Prostate gland (tissue), 2 donors: ENCODE measurements around the gene PTBP3.

Source experiments
- CTCF ChIP-seq, 4 experiments: fragments of 200-600 bp in 2 of 4; fragments of 450-650 bp in 2 of 4; sonication (generic) in 2 of 4; IDR thresholded peaks; 1 replicate in 3 of 4; 2 replicates in 1 of 4; pipeline ENCODE4 v1.5.1; 2016 to 2019; ENCODE audit warnings: antibody characterized with exemption in 4 of 4, mild to moderate bottlenecking in 2 of 4, moderate library complexity in 2 of 4
- POLR2AphosphoS5 ChIP-seq: sonication (generic); formaldehyde crosslinking; IDR thresholded peaks from one replicate; pipeline ENCODE4 v1.6.1; 2017; ENCODE audit warnings: antibody characterized with exemption

- TF ChIP-seq CTCF (IDR thresholded peaks at IDR 0.05) (no peak), POLR2AphosphoS5 (no peak)
These were observed 149.2 kb downstream of the PTBP3 start for GRCh38 chr9:112184221-112184620.
